Measurements from ENCODE around the gene PITPNC1.

PITPNC1 gene

GRCh38 chr17:67500677-67501300 is 123.7 kb downstream of the PITPNC1 start:
- no peak for TF ChIP-seq CTCF (IDR thresholded peaks at IDR 0.05; ENCODE audit: insufficient read depth, low read length, poor library complexity, severe bottlenecking)
- no peaks in the 10 kb centered on the region for H3K27me3 ChIP-seq (replicated peaks; ENCODE audit: control insufficient read depth, insufficient read depth, low read length)
- H3K4me3 ChIP-seq (replicated peaks; ENCODE audit: low read depth, low read length), result no peak overlapping the region
- no peak for DNase-seq (ENCODE audit: extremely low read depth, insufficient read length)
- no peaks in the 10 kb centered on the region for H3K36me3 ChIP-seq (ENCODE audit: control insufficient read depth, insufficient read depth, low read length)

- Histone ChIP-seq H3K36me3 (ENCODE audit: control insufficient read depth, insufficient read depth, low read length) (no peaks in the 10 kb centered on the region), H3K4me3 (replicated peaks; ENCODE audit: low read depth, low read length) (no peak overlapping the region), H3K27me3 (replicated peaks; ENCODE audit: control insufficient read depth, insufficient read depth, low read length) (no peaks in the 10 kb centered on the region)
- no peak for TF ChIP-seq CTCF (IDR thresholded peaks at IDR 0.05; ENCODE audit: insufficient read depth, low read length, poor library complexity, severe bottlenecking)
- no peak for DNase-seq (ENCODE audit: extremely low read depth, insufficient read length)
These were observed 125.1 kb downstream of the PITPNC1 start for GRCh38 chr17:67502151-67502550.

DNA sequence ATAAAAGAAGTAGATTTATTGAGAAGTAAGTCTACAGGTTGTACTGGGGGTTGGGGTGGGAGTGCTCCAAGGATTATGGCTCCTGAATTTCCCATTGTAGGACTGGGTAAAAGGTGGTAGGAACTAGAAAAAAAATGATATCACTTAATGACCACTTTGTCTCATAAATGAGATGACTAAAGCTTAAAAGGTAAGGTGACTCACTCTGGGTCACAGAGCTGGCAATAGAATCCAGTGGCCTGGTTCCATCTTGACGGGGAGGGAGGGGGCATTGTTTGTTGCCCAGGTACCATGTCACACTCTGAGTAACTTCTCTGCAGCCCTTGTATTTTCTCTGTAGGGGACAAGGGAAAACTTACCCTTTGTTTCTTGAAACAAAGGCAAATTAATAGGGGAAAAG is 126.1 kb downstream of the PITPNC1 start:
- DNase-seq (ENCODE audit: extremely low read depth, insufficient read length), result no peak

GRCh38 chr17:67503739-67504138 is 126.7 kb downstream of the PITPNC1 start:
- TF ChIP-seq CTCF (IDR thresholded peaks at IDR 0.05; ENCODE audit: insufficient read depth, low read length, poor library complexity, severe bottlenecking), result no peak
- Histone ChIP-seq H3K27me3 (replicated peaks; ENCODE audit: control insufficient read depth, insufficient read depth, low read length) (no peaks in the 10 kb centered on the region), H3K36me3 (ENCODE audit: control insufficient read depth, insufficient read depth, low read length) (no peaks in the 10 kb centered on the region), H3K4me3 (replicated peaks; ENCODE audit: low read depth, low read length) (no peak overlapping the region)
- no peak for DNase-seq (ENCODE audit: extremely low read depth, insufficient read length)

More for the DNA sequence above, 126.1 kb downstream of the PITPNC1 start:
- H3K36me3 ChIP-seq (ENCODE audit: control insufficient read depth, insufficient read depth, low read length), result no peaks in the 10 kb centered on the region
- no peak overlapping the region for H3K4me3 ChIP-seq (replicated peaks; ENCODE audit: low read depth, low read length)
- TF ChIP-seq CTCF (IDR thresholded peaks at IDR 0.05; ENCODE audit: insufficient read depth, low read length, poor library complexity, severe bottlenecking), result no peak
- no peaks in the 10 kb centered on the region for H3K27me3 ChIP-seq (replicated peaks; ENCODE audit: control insufficient read depth, insufficient read depth, low read length)

- TF ChIP-seq CTCF (IDR thresholded peaks at IDR 0.05; ENCODE audit: insufficient read depth, low read length, poor library complexity, severe bottlenecking), result no peak
- no peak overlapping the region for H3K4me3 ChIP-seq (replicated peaks; ENCODE audit: low read depth, low read length)
- no peak for DNase-seq (ENCODE audit: extremely low read depth, insufficient read length)
- H3K27me3 ChIP-seq (replicated peaks; ENCODE audit: control insufficient read depth, insufficient read depth, low read length), result no peaks in the 10 kb centered on the region
- H3K36me3 ChIP-seq (ENCODE audit: control insufficient read depth, insufficient read depth, low read length), result no peaks in the 10 kb centered on the region
These were observed 127.1 kb downstream of the PITPNC1 start for GRCh38 chr17:67504182-67504581.

GRCh38 chr17:67506966-67507365 is 129.9 kb downstream of the PITPNC1 start:
- no peak for DNase-seq (ENCODE audit: extremely low read depth, insufficient read length)
- no peaks in the 10 kb centered on the region for H3K27me3 ChIP-seq (replicated peaks; ENCODE audit: control insufficient read depth, insufficient read depth, low read length)
- no peak for TF ChIP-seq CTCF (IDR thresholded peaks at IDR 0.05; ENCODE audit: insufficient read depth, low read length, poor library complexity, severe bottlenecking)
- H3K4me3 ChIP-seq (replicated peaks; ENCODE audit: low read depth, low read length), result no peak overlapping the region
- H3K36me3 ChIP-seq (ENCODE audit: control insufficient read depth, insufficient read depth, low read length), result no peaks in the 10 kb centered on the region
